HepG2 (cell line): Measurements from ENCODE around the gene FAM120AOS. TPM values are rescaled to one million over a fixed set of nuclear protein-coding genes. Genes with fewer than 3 reads are reported as not detected.

Experiments used
- THAP7 ChIP-seq: sonication (generic); formaldehyde crosslinking; IDR thresholded peaks from 2 replicates; pipeline ENCODE4 v1.8.1; 2023; ENCODE audit warnings: mild to moderate bottlenecking, missing genetic modification reagents
- ZFP37 ChIP-seq: sonication (generic); formaldehyde crosslinking; IDR thresholded peaks from 2 replicates; pipeline ENCODE4 v1.4.0; 2020; ENCODE audit warnings: missing genetic modification reagents, borderline replicate concordance
- ZNF180 ChIP-seq: sonication (generic); formaldehyde crosslinking; IDR thresholded peaks from 2 replicates; pipeline ENCODE4 v1.4.0; 2020; ENCODE audit warnings: low read depth, missing genetic modification reagents, borderline replicate concordance
- ZNF589 ChIP-seq: sonication (generic); formaldehyde crosslinking; conservative IDR thresholded peaks from 2 replicates; pipeline ENCODE4 v1.8.0; 2022; ENCODE audit warnings: mild to moderate bottlenecking, moderate library complexity, missing genetic modification reagents
- polyA plus RNA-seq, 8 experiments: library from polyadenylated mRNA; depleted of rRNA in 3 of 8; stranded (reverse) in 7 of 8; unstranded in 1 of 8; fragments of >200 nt; fragmentation: Illumina TruSeq in 4 of 8; extraction: Trizol in 4 of 8; gene quantifications; 2 replicates each; pipeline versions ENCODE4 v1.2.1 to v1.2.3, GENCODE V29; 2011 to 2016; ENCODE audit warnings: low read depth in 4 of 8, missing spikeins in 1 of 8, mixed read lengths in 1 of 8; ENCODE audit not compliant: insufficient read depth in 1 of 8
- total RNA-seq, 5 experiments: library from RNA; depleted of rRNA; stranded (reverse); fragments of >200 nt; fragmentation: Illumina TruSeq; extraction: Trizol; gene quantifications; 2 replicates each; pipeline ENCODE4 v1.2.3, GENCODE V29; 2016; ENCODE audit warnings: low read depth in 1 of 5
- TF ChIP-seq, protein P1 (sequence below): sonication (generic); formaldehyde crosslinking; IDR thresholded peaks from 2 replicates; pipeline ENCODE4 v1.8.1; 2022; ENCODE audit warnings: low read depth, mild to moderate bottlenecking, missing genetic modification reagents
- TF ChIP-seq, protein P2 (sequence below): sonication (generic); formaldehyde crosslinking; IDR thresholded peaks from 2 replicates; pipeline ENCODE4 v1.5.1; 2020; ENCODE audit warnings: mild to moderate bottlenecking, moderate library complexity, missing genetic modification reagents
- TF ChIP-seq, protein P3 (sequence below), 2 experiments: IDR thresholded peaks; 2 replicates each; pipeline ENCODE4 v1.6.1; 2011 to 2012; ENCODE audit warnings: low read length in 2 of 2, borderline replicate concordance in 1 of 2, low read depth in 1 of 2, mild to moderate bottlenecking in 1 of 2, moderate library complexity in 1 of 2

FAM120AOS gene
- total and polyA plus RNA-seq, 2 of the 13 experiments (the other 11 are each of a cell fraction or from before 2014, with no cell fraction given) = 28.2 to 34.6 TPM

GRCh38 chr9:93483497-93483896 lies 30.1 kb upstream of the FAM120AOS start (continued):
- TF ChIP-seq ZNF589 (CRISPR knock-in tag) = no peak
- TF ChIP-seq, protein P1, sequence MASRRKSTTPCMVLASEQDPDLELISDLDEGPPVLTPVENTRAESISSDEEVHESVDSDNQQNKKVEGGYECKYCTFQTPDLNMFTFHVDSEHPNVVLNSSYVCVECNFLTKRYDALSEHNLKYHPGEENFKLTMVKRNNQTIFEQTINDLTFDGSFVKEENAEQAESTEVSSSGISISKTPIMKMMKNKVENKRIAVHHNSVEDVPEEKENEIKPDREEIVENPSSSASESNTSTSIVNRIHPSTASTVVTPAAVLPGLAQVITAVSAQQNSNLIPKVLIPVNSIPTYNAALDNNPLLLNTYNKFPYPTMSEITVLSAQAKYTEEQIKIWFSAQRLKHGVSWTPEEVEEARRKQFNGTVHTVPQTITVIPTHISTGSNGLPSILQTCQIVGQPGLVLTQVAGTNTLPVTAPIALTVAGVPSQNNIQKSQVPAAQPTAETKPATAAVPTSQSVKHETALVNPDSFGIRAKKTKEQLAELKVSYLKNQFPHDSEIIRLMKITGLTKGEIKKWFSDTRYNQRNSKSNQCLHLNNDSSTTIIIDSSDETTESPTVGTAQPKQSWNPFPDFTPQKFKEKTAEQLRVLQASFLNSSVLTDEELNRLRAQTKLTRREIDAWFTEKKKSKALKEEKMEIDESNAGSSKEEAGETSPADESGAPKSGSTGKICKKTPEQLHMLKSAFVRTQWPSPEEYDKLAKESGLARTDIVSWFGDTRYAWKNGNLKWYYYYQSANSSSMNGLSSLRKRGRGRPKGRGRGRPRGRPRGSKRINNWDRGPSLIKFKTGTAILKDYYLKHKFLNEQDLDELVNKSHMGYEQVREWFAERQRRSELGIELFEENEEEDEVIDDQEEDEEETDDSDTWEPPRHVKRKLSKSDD = no peak
- TF ChIP-seq THAP7 (CRISPR knock-in tag) = no peak
- no peak for TF ChIP-seq ZFP37 (CRISPR knock-in tag)
- no peak for TF ChIP-seq ZNF180 (CRISPR knock-in tag)
- TF ChIP-seq, protein P2, sequence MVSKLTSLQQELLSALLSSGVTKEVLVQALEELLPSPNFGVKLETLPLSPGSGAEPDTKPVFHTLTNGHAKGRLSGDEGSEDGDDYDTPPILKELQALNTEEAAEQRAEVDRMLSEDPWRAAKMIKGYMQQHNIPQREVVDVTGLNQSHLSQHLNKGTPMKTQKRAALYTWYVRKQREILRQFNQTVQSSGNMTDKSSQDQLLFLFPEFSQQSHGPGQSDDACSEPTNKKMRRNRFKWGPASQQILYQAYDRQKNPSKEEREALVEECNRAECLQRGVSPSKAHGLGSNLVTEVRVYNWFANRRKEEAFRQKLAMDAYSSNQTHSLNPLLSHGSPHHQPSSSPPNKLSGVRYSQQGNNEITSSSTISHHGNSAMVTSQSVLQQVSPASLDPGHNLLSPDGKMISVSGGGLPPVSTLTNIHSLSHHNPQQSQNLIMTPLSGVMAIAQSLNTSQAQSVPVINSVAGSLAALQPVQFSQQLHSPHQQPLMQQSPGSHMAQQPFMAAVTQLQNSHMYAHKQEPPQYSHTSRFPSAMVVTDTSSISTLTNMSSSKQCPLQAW (CRISPR knock-in tag) = no peak
- TF ChIP-seq, protein P3, sequence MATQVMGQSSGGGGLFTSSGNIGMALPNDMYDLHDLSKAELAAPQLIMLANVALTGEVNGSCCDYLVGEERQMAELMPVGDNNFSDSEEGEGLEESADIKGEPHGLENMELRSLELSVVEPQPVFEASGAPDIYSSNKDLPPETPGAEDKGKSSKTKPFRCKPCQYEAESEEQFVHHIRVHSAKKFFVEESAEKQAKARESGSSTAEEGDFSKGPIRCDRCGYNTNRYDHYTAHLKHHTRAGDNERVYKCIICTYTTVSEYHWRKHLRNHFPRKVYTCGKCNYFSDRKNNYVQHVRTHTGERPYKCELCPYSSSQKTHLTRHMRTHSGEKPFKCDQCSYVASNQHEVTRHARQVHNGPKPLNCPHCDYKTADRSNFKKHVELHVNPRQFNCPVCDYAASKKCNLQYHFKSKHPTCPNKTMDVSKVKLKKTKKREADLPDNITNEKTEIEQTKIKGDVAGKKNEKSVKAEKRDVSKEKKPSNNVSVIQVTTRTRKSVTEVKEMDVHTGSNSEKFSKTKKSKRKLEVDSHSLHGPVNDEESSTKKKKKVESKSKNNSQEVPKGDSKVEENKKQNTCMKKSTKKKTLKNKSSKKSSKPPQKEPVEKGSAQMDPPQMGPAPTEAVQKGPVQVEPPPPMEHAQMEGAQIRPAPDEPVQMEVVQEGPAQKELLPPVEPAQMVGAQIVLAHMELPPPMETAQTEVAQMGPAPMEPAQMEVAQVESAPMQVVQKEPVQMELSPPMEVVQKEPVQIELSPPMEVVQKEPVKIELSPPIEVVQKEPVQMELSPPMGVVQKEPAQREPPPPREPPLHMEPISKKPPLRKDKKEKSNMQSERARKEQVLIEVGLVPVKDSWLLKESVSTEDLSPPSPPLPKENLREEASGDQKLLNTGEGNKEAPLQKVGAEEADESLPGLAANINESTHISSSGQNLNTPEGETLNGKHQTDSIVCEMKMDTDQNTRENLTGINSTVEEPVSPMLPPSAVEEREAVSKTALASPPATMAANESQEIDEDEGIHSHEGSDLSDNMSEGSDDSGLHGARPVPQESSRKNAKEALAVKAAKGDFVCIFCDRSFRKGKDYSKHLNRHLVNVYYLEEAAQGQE (IDR thresholded peaks at IDR 0.05; ENCODE audit: borderline replicate concordance in 1 of 2, low read depth in 1 of 2, low read length in 2 of 2) = no peak
